Parathyroid adenoma (tissue), 2 donors: ENCODE measurements around the gene NDUFAF8.

Experiments used
- H2AFZ ChIP-seq: fragments of 300-600 bp; sonication (generic); one replicate; pipeline ENCODE4 v1.7.0; 2017; ENCODE audit warnings: antibody characterized with exemption, mild to moderate bottlenecking
- H3K27ac ChIP-seq: fragments of 300-600 bp; sonication (generic); one replicate; pipeline ENCODE4 v1.7.0; 2017
- H3K27me3 ChIP-seq: fragments of 300-600 bp; sonication (generic); one replicate; pipeline ENCODE4 v1.7.0; 2017; ENCODE audit warnings: low read length; ENCODE audit not compliant: control insufficient read depth, insufficient read depth
- H3K36me3 ChIP-seq: fragments of 300-600 bp; sonication (generic); one replicate; pipeline ENCODE4 v1.7.0; 2017; ENCODE audit warnings: low read length; ENCODE audit not compliant: control insufficient read depth, insufficient read depth
- H3K4me1 ChIP-seq: fragments of 300-600 bp; sonication (generic); one replicate; pipeline ENCODE4 v1.7.0; 2017; ENCODE audit warnings: control low read depth
- H3K4me2 ChIP-seq: fragments of 300-600 bp; sonication (generic); one replicate; pipeline ENCODE4 v1.7.0; 2017; ENCODE audit warnings: low read length
- H3K4me3 ChIP-seq: fragments of 300-600 bp; sonication (generic); one replicate; pipeline ENCODE4 v1.7.0; 2017; ENCODE audit warnings: low read depth, low read length
- H3K79me2 ChIP-seq: fragments of 300-600 bp; sonication (generic); one replicate; pipeline ENCODE4 v1.7.0; 2017; ENCODE audit warnings: control low read depth
- H3K9ac ChIP-seq: fragments of 300-600 bp; sonication (generic); one replicate; pipeline ENCODE4 v1.7.0; 2017; ENCODE audit warnings: mild to moderate bottlenecking
- H3K9me3 ChIP-seq: fragments of 300-600 bp; sonication (generic); one replicate; pipeline ENCODE4 v1.7.0; 2017; ENCODE audit warnings: low read length; ENCODE audit not compliant: control insufficient read depth
- TF ChIP-seq, protein P1 (sequence below): fragments of 300-600 bp; sonication (generic); IDR thresholded peaks from one replicate; pipeline ENCODE4 v1.7.0; 2017; ENCODE audit warnings: antibody characterized with exemption, mild to moderate bottlenecking
- donor health status: primary hyperparathyroidism.

The NDUFAF8 gene

GRCh38 chr17:81228420-81228819 lies 10.7 kb upstream of the NDUFAF8 start:
- Histone ChIP-seq H3K27me3 (no peaks in the 10 kb centered on the region), H3K9ac (no peak overlapping the region), H3K4me3 (no peak overlapping the region), H3K27ac (no peak overlapping the region), H3K4me2 (no peak overlapping the region), H3K79me2 (no peaks in the 10 kb centered on the region), H3K9me3 (no peaks in the 10 kb centered on the region), H3K4me1 (no peaks in the 10 kb centered on the region), H2AFZ (no peak overlapping the region), H3K36me3 (no peaks in the 10 kb centered on the region)
- TF ChIP-seq, protein P1, sequence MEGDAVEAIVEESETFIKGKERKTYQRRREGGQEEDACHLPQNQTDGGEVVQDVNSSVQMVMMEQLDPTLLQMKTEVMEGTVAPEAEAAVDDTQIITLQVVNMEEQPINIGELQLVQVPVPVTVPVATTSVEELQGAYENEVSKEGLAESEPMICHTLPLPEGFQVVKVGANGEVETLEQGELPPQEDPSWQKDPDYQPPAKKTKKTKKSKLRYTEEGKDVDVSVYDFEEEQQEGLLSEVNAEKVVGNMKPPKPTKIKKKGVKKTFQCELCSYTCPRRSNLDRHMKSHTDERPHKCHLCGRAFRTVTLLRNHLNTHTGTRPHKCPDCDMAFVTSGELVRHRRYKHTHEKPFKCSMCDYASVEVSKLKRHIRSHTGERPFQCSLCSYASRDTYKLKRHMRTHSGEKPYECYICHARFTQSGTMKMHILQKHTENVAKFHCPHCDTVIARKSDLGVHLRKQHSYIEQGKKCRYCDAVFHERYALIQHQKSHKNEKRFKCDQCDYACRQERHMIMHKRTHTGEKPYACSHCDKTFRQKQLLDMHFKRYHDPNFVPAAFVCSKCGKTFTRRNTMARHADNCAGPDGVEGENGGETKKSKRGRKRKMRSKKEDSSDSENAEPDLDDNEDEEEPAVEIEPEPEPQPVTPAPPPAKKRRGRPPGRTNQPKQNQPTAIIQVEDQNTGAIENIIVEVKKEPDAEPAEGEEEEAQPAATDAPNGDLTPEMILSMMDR: no peak

DNA sequence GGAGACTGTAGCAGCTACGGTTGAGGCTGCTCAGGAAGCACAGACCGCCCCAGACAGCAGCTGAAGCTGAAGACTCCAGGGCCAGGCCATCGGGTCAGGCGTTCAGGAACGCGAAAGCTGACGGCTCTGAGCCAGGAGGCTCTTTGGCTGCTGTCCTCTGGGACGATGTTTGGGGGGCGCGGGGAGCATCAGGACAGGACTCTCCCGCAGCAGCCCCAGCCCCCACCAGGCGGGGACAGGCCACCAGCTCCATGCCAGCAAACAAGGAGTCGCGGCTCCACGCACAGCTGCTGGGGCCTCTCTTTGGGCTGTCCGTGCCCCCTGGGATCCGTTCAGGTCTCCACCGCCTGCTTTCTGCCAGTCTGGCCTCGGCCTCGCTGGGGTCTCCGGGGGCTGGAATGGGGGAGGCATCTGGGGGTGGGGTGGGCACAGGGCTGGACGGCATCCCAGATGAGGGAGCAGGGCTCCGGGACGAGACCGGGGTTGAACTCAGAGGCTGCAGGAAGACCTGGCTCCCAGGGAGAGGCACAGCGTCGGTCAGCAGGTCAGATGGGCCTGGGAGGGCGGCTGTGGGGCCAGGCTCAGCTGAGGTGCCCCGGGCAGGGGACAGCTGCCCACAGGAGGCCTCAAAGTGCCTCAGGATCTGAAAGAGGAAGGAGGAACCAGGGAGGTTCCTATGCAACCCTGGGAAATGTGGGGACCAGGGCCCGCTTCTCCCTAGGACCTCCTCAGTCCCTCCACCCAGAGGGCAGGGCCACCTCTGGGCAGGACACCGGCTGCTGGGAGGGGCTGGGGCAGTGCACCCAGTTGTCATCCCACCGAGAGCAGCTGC lies 10.1 kb upstream of the NDUFAF8 start:
- no peaks in the 10 kb centered on the region for H3K36me3 ChIP-seq
- no peak overlapping the region for H3K27ac ChIP-seq
- TF ChIP-seq, protein P1: no peak
- H3K4me3 ChIP-seq: no peak overlapping the region
- no peaks in the 10 kb centered on the region for H3K27me3 ChIP-seq
- no peaks in the 10 kb centered on the region for H3K4me1 ChIP-seq
- H3K9ac ChIP-seq: no peak overlapping the region
- H3K9me3 ChIP-seq: no peaks in the 10 kb centered on the region
- H3K4me2 ChIP-seq: no peak overlapping the region
- no peaks in the 10 kb centered on the region for H3K79me2 ChIP-seq
- H2AFZ ChIP-seq: no peak overlapping the region

DNA sequence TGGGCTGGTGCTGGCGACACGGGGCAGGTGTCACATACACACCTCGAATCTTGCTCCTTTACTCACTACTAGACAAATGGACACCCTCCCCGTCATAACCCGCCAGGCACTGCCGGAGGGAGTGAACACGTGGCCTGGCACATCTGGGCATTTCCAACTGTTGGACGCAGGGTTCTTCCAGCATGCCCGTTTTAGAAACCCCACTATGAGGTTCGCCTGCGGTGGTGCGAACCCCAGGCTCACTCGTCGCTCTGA lies 9.5 kb upstream of the NDUFAF8 start:
- Histone ChIP-seq H3K9ac (no peak overlapping the region), H3K36me3 (no peaks in the 10 kb centered on the region), H3K4me1 (no peaks in the 10 kb centered on the region), H3K27me3 (no peaks in the 10 kb centered on the region), H3K4me3 (no peak overlapping the region), H3K79me2 (no peaks in the 10 kb centered on the region), H2AFZ (no peak overlapping the region), H3K9me3 (no peaks in the 10 kb centered on the region), H3K27ac (no peak overlapping the region), H3K4me2 (no peak overlapping the region)
- TF ChIP-seq, protein P1: no peak

DNA sequence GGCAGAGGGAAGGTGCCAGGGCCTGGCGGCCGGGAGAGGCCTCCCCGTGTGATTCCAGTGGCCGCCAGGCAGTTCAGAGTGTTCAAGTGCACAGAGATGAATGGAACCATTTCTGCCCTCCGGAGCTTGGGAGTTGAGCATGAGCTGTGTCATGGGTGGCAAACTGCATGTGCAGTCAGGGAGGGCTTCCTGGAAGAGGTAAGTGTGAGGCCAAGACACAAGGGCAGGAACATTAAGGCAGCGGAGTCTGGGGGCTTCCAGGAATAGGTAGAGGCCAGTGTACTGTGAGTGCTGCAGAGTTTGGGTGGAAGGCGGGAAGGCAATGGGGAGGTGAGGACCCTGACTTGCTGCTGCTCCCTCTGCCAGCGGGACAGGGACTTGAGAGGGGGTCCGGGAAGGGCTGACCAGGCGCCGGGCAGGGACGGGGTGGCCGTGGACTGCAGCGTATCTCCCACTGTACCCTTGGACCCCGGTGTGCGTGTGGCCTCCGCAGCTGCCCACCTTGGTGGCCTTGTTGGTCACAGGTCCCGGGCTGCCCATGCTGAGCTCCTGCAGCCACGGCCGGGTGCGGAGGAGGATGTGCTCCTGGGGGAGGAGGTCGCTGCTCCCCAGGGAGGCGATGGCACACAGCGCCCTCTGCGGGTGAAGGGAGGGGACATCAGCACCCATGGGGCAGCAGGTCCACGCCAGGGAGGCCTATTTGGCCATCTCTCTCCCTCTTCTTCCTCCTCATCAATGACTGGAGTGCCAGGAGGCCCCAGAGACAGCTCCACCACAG lies 8.9 kb upstream of the NDUFAF8 start:
- H3K9ac ChIP-seq: no peak overlapping the region
- no peaks in the 10 kb centered on the region for H3K79me2 ChIP-seq
- no peak overlapping the region for H3K4me2 ChIP-seq
- no peaks in the 10 kb centered on the region for H3K4me1 ChIP-seq
- H3K27ac ChIP-seq: no peak overlapping the region
- H3K9me3 ChIP-seq: no peaks in the 10 kb centered on the region
- no peaks in the 10 kb centered on the region for H3K36me3 ChIP-seq
- H2AFZ ChIP-seq: no peak overlapping the region
- no peak overlapping the region for H3K4me3 ChIP-seq
- TF ChIP-seq, protein P1: no peak
- H3K27me3 ChIP-seq: no peaks in the 10 kb centered on the region
